ENCODE measurements around the gene HSPH1. TPM values are rescaled to one million over a fixed set of nuclear protein-coding genes. Genes with fewer than 3 reads are reported as not detected.

Gene HSPH1
- total RNA-seq, 2 experiments from 2014 or later, result 71.2 to 88.2 TPM

DNA sequence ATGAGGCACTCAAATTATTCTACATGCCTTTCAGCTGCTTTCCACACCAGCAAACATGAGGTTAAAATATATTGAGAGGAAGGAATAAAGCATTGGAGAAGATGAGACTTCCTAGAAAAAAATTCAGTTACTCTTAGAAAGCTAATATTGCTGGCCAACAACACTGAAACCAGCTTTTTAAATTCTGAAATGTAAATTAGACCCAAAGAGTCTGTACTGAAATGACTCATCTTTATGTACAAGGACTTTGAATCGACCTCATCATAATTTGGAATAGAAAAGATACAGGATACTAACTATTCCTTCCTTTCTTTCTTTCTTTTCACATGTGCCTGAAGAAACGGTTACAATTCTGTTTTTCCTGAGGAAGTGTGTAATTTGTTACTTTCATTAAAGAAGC is 6.5 kb upstream of the HSPH1 start:
- Mint-ChIP-seq H3K36me3 (no peaks in the 10 kb centered on the region), H3K9me3 (no peaks in the 10 kb centered on the region), H3K27me3 (peaks cover 2% of the 10 kb centered on the region), H3K4me3 (no peak overlapping the region), H3K4me1 (peaks cover 17% of the 10 kb centered on the region), H3K27ac (no peak overlapping the region)
- POLR2A ChIA-PET, result no interaction called here
- no peak for ATAC-seq (ENCODE audit: low read depth)
- no peak for DNase-seq

DNA sequence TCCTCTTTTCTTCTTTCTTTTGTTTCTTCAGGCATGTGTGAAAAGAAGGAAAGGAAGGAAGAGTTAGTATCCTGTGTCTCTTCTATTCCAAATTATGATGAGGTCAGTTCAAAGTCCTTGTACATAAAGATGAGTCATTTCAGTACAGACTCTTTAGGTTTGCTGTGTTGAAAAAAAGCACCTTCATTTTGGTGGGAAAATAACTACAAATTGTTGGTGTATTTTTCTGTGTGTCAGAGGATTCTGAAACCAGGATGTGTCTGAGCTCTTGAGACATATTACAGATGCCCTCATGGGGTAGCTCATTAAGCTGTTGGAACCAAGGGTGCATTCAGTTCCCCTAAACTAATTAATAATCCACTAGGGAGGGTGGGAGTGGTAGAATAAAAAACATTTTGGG is 5.8 kb upstream of the HSPH1 start:
- no peaks in the 10 kb centered on the region for H3K9me3 Mint-ChIP-seq

GRCh38 chr13:31166591-31166990 is 4.9 kb upstream of the HSPH1 start:
- no peaks in the 10 kb centered on the region for H3K9me3 Mint-ChIP-seq
- no peak overlapping the region for H3K27ac Mint-ChIP-seq
- no peak for ATAC-seq (ENCODE audit: low read depth)
- H3K36me3 Mint-ChIP-seq, result no peaks in the 10 kb centered on the region
- no peak for DNase-seq
- POLR2A ChIA-PET, result no interaction called here
- H3K4me3 Mint-ChIP-seq, result no peak overlapping the region
- no peaks in the 10 kb centered on the region for H3K27me3 Mint-ChIP-seq
- peaks cover 21% of the 10 kb centered on the region for H3K4me1 Mint-ChIP-seq

More for the DNA sequence above, 5.8 kb upstream of the HSPH1 start:
- DNase-seq (no peak), ATAC-seq (ENCODE audit: low read depth) (no peak)
- H3K36me3 Mint-ChIP-seq, result no peaks in the 10 kb centered on the region
- peaks cover 21% of the 10 kb centered on the region for H3K4me1 Mint-ChIP-seq
- H3K27me3 Mint-ChIP-seq, result no peaks in the 10 kb centered on the region
- no peak overlapping the region for H3K4me3 Mint-ChIP-seq
- POLR2A ChIA-PET, result no interaction called here
- no peak overlapping the region for H3K27ac Mint-ChIP-seq

DNA sequence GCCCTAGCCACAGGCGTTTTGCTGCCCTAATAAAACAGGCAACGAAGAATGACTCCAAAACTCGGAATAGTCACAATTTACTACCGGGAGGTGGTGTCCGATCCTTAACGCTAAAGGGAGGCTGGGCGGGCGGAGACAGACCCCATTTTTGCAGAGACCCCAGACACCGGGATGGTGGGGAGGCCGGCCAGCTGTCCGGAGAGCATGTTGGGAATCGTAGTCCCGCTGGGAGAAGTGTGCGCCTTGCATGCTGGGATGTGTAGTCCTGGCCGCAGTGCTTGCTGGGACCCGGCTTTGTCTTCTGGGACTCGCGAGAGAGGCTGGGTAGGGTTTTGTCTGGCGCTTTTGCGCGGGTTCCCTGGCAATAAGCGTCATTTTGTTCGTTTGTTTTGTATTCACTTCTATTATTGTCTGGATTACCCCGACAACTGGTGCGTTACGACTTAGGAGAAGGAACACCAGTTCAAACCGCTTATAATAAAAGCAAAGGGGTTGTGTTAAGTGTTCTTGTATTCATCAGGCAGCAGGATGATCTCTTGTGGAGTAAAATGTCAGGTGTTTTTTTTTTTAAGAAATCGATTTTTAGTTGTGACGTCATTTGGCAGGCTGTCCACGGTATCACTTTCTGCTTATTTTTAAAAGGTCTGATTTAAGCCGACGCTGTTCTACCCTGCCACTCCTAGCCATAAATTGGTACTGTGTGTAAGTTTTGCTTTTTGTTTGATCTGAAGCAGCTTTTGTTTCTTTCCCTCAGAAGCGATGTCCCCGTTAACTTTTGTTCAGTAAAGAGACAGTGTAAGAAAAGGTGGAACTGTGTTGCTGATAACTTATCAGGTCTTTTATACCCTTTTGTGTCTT is 676 bp upstream of the HSPH1 start:
- no peaks in the 10 kb centered on the region for H3K27me3 Mint-ChIP-seq
- POLR2A ChIA-PET, result interaction anchor here (0.7 to 1.8 kb wide), 4 partner anchors 18 to 1153 kb away, joined by 3 to 4 read pairs (median 4); partner anchors contain the start of genes BRCA2 and ZAR1L
- ATAC-seq (ENCODE audit: low read depth) (peak; percentile 80), DNase-seq (no peak)
- H3K9me3 Mint-ChIP-seq, result no peaks in the 10 kb centered on the region
- peak overlapping the region; percentile 97 for H3K27ac Mint-ChIP-seq
- H3K36me3 Mint-ChIP-seq, result peaks cover 5% of the 10 kb centered on the region
- H3K4me1 Mint-ChIP-seq, result peaks cover 30% of the 10 kb centered on the region
- H3K4me3 Mint-ChIP-seq, result peak overlapping the region; percentile 91

DNA sequence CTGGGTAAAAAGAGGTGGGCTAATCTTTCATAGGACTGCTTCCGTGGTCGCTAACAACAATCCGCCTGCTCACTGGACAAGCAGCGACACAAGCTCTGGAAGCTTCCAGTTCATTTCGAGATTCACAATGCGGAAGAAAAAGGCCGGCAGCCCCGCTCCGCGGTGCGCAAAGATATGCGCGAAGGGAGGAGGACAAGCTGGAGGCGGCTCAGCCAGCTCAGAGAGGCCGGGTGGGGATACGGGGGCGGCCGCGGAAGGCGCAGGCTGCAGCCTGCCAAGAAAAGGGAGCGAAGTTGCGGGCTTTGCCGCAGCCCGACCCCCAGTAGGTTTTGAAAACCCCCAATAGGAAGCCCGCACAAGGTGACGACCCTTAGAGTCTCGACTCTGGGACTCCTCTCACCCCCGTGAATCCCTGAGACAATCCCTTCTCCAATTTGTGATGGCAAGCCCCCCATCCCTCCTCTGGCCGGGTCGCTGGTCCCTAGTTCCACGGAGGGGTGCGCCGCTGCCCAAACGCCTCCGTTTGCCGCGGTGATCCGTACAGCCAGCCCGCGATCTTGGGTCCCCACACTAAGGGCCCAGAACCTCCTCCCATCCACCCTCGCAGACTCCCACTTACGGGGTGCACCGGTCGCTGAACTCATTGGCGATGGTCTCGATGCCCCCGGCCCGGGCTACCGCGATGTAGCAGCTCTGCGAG is 697 bp downstream of the HSPH1 start:
- Mint-ChIP-seq H3K27me3 (no peaks in the 10 kb centered on the region), H3K36me3 (peaks cover 7% of the 10 kb centered on the region), H3K9me3 (no peaks in the 10 kb centered on the region), H3K4me3 (peak overlapping the region; percentile 91), H3K27ac (peak overlapping the region; percentile 97), H3K4me1 (peaks cover 30% of the 10 kb centered on the region)
- ATAC-seq (ENCODE audit: low read depth) (peak; percentile 29), DNase-seq (peak; percentile 77)
- POLR2A ChIA-PET, result interaction anchor here (0.6 to 1.8 kb wide), 5 partner anchors 10 to 545 kb away, joined by 3 to 6 read pairs (median 4); no protein-coding TSS in a partner anchor

DNA sequence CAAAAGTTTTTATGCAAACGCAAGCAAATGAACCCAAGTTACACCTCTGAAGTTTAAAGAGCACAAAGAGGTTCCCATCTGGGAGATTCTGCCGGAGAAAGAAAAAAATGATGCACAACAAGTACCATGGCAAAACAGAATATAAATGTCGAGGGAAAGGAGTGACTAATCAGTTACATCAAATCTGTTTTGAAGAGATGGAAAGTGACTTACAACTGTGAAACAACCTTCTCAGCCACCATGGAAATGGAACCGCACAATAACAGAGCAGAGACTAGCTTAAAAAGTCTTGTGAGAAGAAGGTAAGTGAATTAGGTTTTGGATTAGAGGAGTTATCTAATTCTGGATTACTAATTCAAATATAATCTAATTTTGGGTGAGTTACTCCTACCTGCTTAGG is 2.4 kb downstream of the HSPH1 start:
- POLR2A ChIA-PET, result interaction anchor here (1.4 to 1.8 kb wide), 2 partner anchors 8 to 20 kb away, joined by 3 to 6 read pairs; no protein-coding TSS in a partner anchor
- H3K4me1 Mint-ChIP-seq, result peaks cover 38% of the 10 kb centered on the region
- peak overlapping the region; percentile 91 for H3K4me3 Mint-ChIP-seq

DNA sequence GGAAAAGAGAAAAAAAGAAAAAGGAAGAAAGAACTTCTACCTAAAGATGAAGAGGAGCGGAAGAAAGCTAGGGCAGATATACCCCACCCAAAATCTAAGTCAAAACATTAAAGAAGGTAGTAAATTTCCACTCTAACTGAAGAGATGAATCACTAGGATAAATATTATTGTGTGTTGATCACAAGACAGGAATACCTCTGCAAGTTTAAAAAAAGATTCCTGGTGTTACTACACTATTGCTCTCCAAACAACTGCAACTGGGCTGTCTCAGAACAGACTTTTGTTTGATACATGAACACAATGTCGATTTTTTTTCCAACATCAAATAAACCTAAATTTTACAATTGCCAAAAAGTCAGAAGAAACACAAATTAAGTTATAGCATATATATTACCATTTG is 6.8 kb downstream of the HSPH1 start:
- H3K27ac Mint-ChIP-seq, result peak overlapping the region; percentile 1
- no peak overlapping the region for H3K4me3 Mint-ChIP-seq

More for the DNA sequence above, 2.4 kb downstream of the HSPH1 start:
- H3K36me3 Mint-ChIP-seq, result peaks cover 16% of the 10 kb centered on the region
- peak overlapping the region; percentile 48 for H3K27ac Mint-ChIP-seq
- DNase-seq, result no peak
- no peaks in the 10 kb centered on the region for H3K9me3 Mint-ChIP-seq
- ATAC-seq (ENCODE audit: low read depth), result no peak
- H3K27me3 Mint-ChIP-seq, result no peaks in the 10 kb centered on the region

DNA sequence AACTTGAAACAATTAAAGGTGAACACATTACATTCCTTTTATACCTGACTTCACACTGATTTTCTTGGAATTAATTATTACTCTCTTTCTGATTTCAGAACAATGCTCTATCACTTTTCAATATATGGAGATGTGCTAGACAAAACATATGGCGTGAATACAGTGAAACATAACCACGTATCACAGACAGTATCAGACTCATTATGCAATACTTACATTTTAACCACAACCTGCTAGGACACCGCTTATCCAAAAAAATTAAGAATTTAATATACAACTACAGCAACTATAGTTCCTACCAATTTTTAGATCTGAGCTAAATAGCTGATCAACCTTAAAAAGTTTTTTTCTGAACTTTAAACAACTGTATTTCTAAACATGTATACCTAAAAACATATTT is 9.9 kb downstream of the HSPH1 start:
- Mint-ChIP-seq H3K27ac (no peak overlapping the region), H3K4me3 (no peak overlapping the region), H3K36me3 (peaks cover 44% of the 10 kb centered on the region), H3K9me3 (no peaks in the 10 kb centered on the region), H3K4me1 (peaks cover 21% of the 10 kb centered on the region), H3K27me3 (no peaks in the 10 kb centered on the region)
- POLR2A ChIA-PET, result interaction anchor here (1.4 kb wide), 1 partner anchor 9 kb away, joined by 6 read pairs; no protein-coding TSS in a partner anchor
- ATAC-seq (ENCODE audit: low read depth) (no peak), DNase-seq (no peak)

More for the DNA sequence above, 6.8 kb downstream of the HSPH1 start:
- peaks cover 39% of the 10 kb centered on the region for H3K36me3 Mint-ChIP-seq
- no peak for ATAC-seq (ENCODE audit: low read depth)
- POLR2A ChIA-PET, result no interaction called here
- H3K27me3 Mint-ChIP-seq, result no peaks in the 10 kb centered on the region
- peaks cover 40% of the 10 kb centered on the region for H3K4me1 Mint-ChIP-seq
- no peak for DNase-seq
- no peaks in the 10 kb centered on the region for H3K9me3 Mint-ChIP-seq

- no peaks in the 10 kb centered on the region for H3K27me3 Mint-ChIP-seq
- peak overlapping the region; percentile 46 for H3K27ac Mint-ChIP-seq
- POLR2A ChIA-PET, result interaction anchor here (1.4 kb wide), 1 partner anchor 10 kb away, joined by 6 read pairs; no protein-coding TSS in a partner anchor
- peaks cover 18% of the 10 kb centered on the region for H3K4me1 Mint-ChIP-seq
- DNase-seq (no peak), ATAC-seq (ENCODE audit: low read depth) (no peak)
- no peak overlapping the region for H3K4me3 Mint-ChIP-seq
- H3K9me3 Mint-ChIP-seq, result no peaks in the 10 kb centered on the region
- peaks cover 46% of the 10 kb centered on the region for H3K36me3 Mint-ChIP-seq
Measured at GRCh38 chr13:31150315-31150985, 11.3 kb downstream of the HSPH1 start.

DNA sequence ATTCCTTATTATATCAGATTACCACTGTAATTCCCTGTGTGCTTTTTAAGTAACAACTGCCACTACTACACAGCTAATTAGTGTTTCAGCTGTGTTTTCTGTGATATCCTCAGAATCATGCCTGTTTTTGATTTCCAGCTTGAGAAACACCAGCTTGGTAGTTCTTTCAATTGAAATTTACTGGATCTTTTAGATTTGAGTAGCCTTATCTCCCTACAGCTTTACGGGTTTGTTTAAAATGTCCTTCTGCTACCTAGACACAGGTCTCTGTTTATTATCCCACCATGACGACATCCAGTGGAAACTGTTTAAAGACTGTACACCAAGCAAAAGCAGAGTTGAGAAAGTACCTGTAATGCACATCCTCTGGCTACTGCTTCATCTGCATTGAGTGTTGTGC is 12.1 kb downstream of the HSPH1 start:
- POLR2A ChIA-PET, result no interaction called here
- Mint-ChIP-seq H3K9me3 (no peaks in the 10 kb centered on the region), H3K27ac (peak overlapping the region; percentile 24), H3K36me3 (peaks cover 50% of the 10 kb centered on the region), H3K27me3 (no peaks in the 10 kb centered on the region), H3K4me3 (no peak overlapping the region), H3K4me1 (peaks cover 16% of the 10 kb centered on the region)
- ATAC-seq (ENCODE audit: low read depth), result no peak
- no peak for DNase-seq

- no peak overlapping the region for H3K27ac Mint-ChIP-seq
- DNase-seq (no peak), ATAC-seq (ENCODE audit: low read depth) (no peak)
- POLR2A ChIA-PET, result no interaction called here
- peaks cover 47% of the 10 kb centered on the region for H3K36me3 Mint-ChIP-seq
- H3K27me3 Mint-ChIP-seq, result no peaks in the 10 kb centered on the region
- peaks cover 9% of the 10 kb centered on the region for H3K4me1 Mint-ChIP-seq
- H3K4me3 Mint-ChIP-seq, result no peak overlapping the region
- no peaks in the 10 kb centered on the region for H3K9me3 Mint-ChIP-seq
Measured at GRCh38 chr13:31145417-31145816, 16.3 kb downstream of the HSPH1 start.

GRCh38 chr13:31138515-31138914 is 23.2 kb downstream of the HSPH1 start:
- Mint-ChIP-seq H3K36me3 (peaks cover 53% of the 10 kb centered on the region), H3K27ac (peak overlapping the region; percentile 60), H3K9me3 (no peaks in the 10 kb centered on the region), H3K4me3 (no peak overlapping the region), H3K4me1 (peaks cover 33% of the 10 kb centered on the region), H3K27me3 (no peaks in the 10 kb centered on the region)
- DNase-seq (no peak), ATAC-seq (ENCODE audit: low read depth) (no peak)
- POLR2A ChIA-PET, result no interaction called here

DNA sequence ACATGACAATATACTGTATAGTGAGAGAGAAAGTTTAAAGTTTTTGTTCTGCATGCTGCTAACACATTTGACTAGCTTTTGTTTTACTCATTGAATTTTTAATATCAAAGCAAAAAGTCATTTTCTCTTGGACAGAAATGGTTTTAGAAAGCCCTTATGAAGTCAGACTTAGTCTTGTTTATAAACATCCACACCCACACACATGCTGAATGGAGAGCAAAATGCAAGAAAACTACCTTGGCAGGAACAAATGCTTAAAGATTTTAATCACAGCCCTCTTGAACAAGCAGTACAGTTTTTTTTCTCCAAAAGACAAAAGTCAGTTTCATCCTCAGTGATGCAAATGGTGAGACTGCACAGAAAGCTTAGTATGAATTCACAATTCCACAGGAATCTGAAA is 25.0 kb downstream of the HSPH1 start:
- Mint-ChIP-seq H3K9me3 (no peaks in the 10 kb centered on the region), H3K4me1 (peaks cover 35% of the 10 kb centered on the region), H3K36me3 (peaks cover 51% of the 10 kb centered on the region), H3K27me3 (no peaks in the 10 kb centered on the region), H3K4me3 (no peak overlapping the region), H3K27ac (no peak overlapping the region)
- POLR2A ChIA-PET, result no interaction called here
- ATAC-seq (ENCODE audit: low read depth), result no peak
- DNase-seq, result no peak

All from activated naive CD8-positive, alpha-beta T cell treated with anti-CD3 and anti-CD28 coated beads, Interleukin-2, amount 10 ng/mL, durations not matched to agents 7 days and 5 days (primary cell).